WTC11 (cell line): ENCODE data around the gene TBC1D20. TPM values are rescaled to one million over a fixed set of nuclear protein-coding genes. Genes with fewer than 3 reads are reported as not detected.
A peak's percentile ranks its signal among the peaks of the same experiment; 100 is the strongest.

Experiments
- ATAC-seq: fragments of 200-7000 bp; cut with Tn5 transposase; 2 replicates; pipeline ENCODE4 v1.10.0; 2021; ENCODE audit warnings: mild to moderate bottlenecking, moderate library complexity
- CTCF ChIA-PET: fragments of 300-600 bp; sonication (Branson Sonifier 250); formaldehyde crosslinking; loops from one replicate; lab custom pipeline; 2021; ENCODE audit warnings: antibody characterized with exemption; lab: Charles Lee
- POLR2A ChIA-PET: fragments of 350-600 bp; sonication (Branson Sonifier 250); formaldehyde crosslinking; loops from one replicate; lab custom pipeline; 2021; ENCODE audit warnings: antibody characterized with exemption; lab: Charles Lee
- DNase-seq: peaks from one replicate; pipeline ENCODE4 v3.0.0; 2021; ENCODE audit warnings: low spot score
- H3K27ac Mint-ChIP-seq: 2 replicates; pipeline ENCODE4 v1.8.0; 2021; ENCODE audit warnings: mixed read lengths
- H3K27me3 Mint-ChIP-seq: 2 replicates; pipeline ENCODE4 v1.8.0; 2021; ENCODE audit warnings: low read depth, mild to moderate bottlenecking, moderate library complexity, mixed read lengths
- H3K36me3 Mint-ChIP-seq: 2 replicates; pipeline ENCODE4 v1.8.0; 2021; ENCODE audit warnings: mixed read lengths
- H3K4me1 Mint-ChIP-seq: 2 replicates; pipeline ENCODE4 v1.8.0; 2022; ENCODE audit warnings: mixed read lengths
- H3K4me3 Mint-ChIP-seq: 2 replicates; pipeline ENCODE4 v1.8.0; 2021; ENCODE audit warnings: mild to moderate bottlenecking, moderate library complexity, mixed read lengths
- H3K9me3 Mint-ChIP-seq: 2 replicates; pipeline ENCODE4 v1.8.0; 2021; ENCODE audit warnings: mixed read lengths
- ATF1 ChIP-seq: sonication (generic); formaldehyde crosslinking; IDR thresholded peaks from 2 replicates; pipeline ENCODE4 v1.8.1; 2023; ENCODE audit warnings: mild to moderate bottlenecking, moderate library complexity, missing genetic modification reagents
- FOXJ3 ChIP-seq: sonication (generic); formaldehyde crosslinking; IDR thresholded peaks from 2 replicates; pipeline ENCODE4 v1.9.0; 2021; ENCODE audit warnings: missing genetic modification reagents, mild to moderate bottlenecking, borderline replicate concordance
- GABPB1 ChIP-seq: sonication (generic); formaldehyde crosslinking; IDR thresholded peaks from 2 replicates; pipeline ENCODE4 v1.8.1; 2023; ENCODE audit warnings: mild to moderate bottlenecking, missing genetic modification reagents
- GTF2I ChIP-seq: fragments of 250-450 bp; sonication (Bioruptor Pico); conservative IDR thresholded peaks from 2 replicates; pipeline ENCODE4 v1.4.0; 2021; ENCODE audit warnings: mild to moderate bottlenecking
- IRF2 ChIP-seq: sonication (generic); formaldehyde crosslinking; IDR thresholded peaks from 2 replicates; pipeline ENCODE4 v1.8.0; 2022; ENCODE audit warnings: low read depth, missing genetic modification reagents, borderline replicate concordance
- MYBL2 ChIP-seq: sonication (generic); formaldehyde crosslinking; IDR thresholded peaks from 2 replicates; pipeline ENCODE4 v1.8.1; 2023; ENCODE audit warnings: mild to moderate bottlenecking, moderate library complexity, missing genetic modification reagents
- PRRX2 ChIP-seq: fragments of 250-450 bp; sonication (Bioruptor Pico); IDR thresholded peaks from 2 replicates; pipeline ENCODE4 v1.8.0; 2021; ENCODE audit warnings: mild to moderate bottlenecking
- TCF7 ChIP-seq: sonication (generic); formaldehyde crosslinking; IDR thresholded peaks from 2 replicates; pipeline ENCODE4 v1.8.0; 2022; ENCODE audit warnings: mild to moderate bottlenecking, low read depth, missing genetic modification reagents, moderate library complexity
- TEAD4 ChIP-seq: sonication (generic); formaldehyde crosslinking; IDR thresholded peaks from 2 replicates; pipeline ENCODE4 v1.8.0; 2022; ENCODE audit warnings: mild to moderate bottlenecking, missing genetic modification reagents
- ZNF121 ChIP-seq: sonication (generic); formaldehyde crosslinking; IDR thresholded peaks from 2 replicates; pipeline ENCODE4 v1.8.0; 2023; ENCODE audit warnings: missing genetic modification reagents
- ZNF138 ChIP-seq: sonication (generic); formaldehyde crosslinking; conservative IDR thresholded peaks from 2 replicates; pipeline ENCODE4 v1.8.1; 2022; ENCODE audit warnings: mild to moderate bottlenecking, moderate library complexity, missing genetic modification reagents
- ZNF317 ChIP-seq: sonication (generic); formaldehyde crosslinking; IDR thresholded peaks from 2 replicates; pipeline ENCODE4 v1.8.1; 2023; ENCODE audit warnings: low read depth, mild to moderate bottlenecking, moderate library complexity, missing genetic modification reagents, borderline replicate concordance
- total RNA-seq: library from RNA; stranded (reverse); gene quantifications from 3 replicates; pipeline ENCODE4 v1.2.3, GENCODE V29; 2021
- TF ChIP-seq, protein P1 (sequence below): fragments of 250-450 bp; sonication (Bioruptor Pico); IDR thresholded peaks from 2 replicates; pipeline ENCODE4 v1.9.0; 2021; ENCODE audit warnings: mild to moderate bottlenecking, borderline replicate concordance
- TF ChIP-seq, protein P2 (sequence below): sonication (generic); formaldehyde crosslinking; IDR thresholded peaks from 2 replicates; pipeline ENCODE4 v1.8.1; 2023; ENCODE audit warnings: mild to moderate bottlenecking, missing genetic modification reagents
- TF ChIP-seq, protein P3 (sequence below): sonication (generic); formaldehyde crosslinking; conservative IDR thresholded peaks from 2 replicates; pipeline ENCODE4 v1.8.1; 2022; ENCODE audit warnings: mild to moderate bottlenecking, missing genetic modification reagents
- TF ChIP-seq, protein P4 (sequence below): sonication (generic); formaldehyde crosslinking; IDR thresholded peaks from 2 replicates; pipeline ENCODE4 v1.8.1; 2023; ENCODE audit warnings: mild to moderate bottlenecking, moderate library complexity, missing genetic modification reagents
- TF ChIP-seq, protein P5 (sequence below): fragments of 250-450 bp; sonication (Bioruptor Pico); IDR thresholded peaks from 2 replicates; pipeline ENCODE4 v1.9.0; 2021; ENCODE audit warnings: moderate library complexity, mild to moderate bottlenecking, inconsistent platforms, borderline replicate concordance
- TF ChIP-seq, protein P6 (sequence below): sonication (generic); formaldehyde crosslinking; IDR thresholded peaks from 2 replicates; pipeline ENCODE4 v1.8.1; 2022; ENCODE audit warnings: mild to moderate bottlenecking, missing genetic modification reagents, moderate library complexity, borderline replicate concordance
- TF ChIP-seq, protein P7 (sequence below): sonication (generic); formaldehyde crosslinking; IDR thresholded peaks from 2 replicates; pipeline ENCODE4 v1.8.1; 2023; ENCODE audit warnings: mild to moderate bottlenecking, missing genetic modification reagents, borderline replicate concordance

Gene TBC1D20
- total RNA-seq, 1 experiment from 2014 or later = 14.6 TPM

DNA sequence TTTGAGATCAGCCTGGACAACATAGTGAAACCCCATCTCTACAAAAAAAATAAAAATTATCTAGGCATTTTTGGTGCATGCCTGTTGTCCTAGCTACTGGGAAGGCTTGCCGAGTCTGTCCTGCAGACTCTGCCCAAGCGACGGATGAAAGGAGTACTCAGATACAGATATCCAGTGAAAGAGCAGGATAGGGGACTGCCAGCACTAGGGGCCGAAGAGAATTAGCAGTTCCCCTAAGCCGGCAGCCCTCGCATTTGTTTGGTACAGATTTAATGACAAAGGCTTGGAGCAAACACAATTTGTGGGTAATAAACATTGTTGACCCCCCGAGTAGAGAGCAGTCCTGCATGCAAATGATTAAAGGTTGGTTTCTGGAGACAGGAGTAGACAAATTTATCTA lies 5.4 kb upstream of the TBC1D20 start (continued):
- TF ChIP-seq, protein P1, sequence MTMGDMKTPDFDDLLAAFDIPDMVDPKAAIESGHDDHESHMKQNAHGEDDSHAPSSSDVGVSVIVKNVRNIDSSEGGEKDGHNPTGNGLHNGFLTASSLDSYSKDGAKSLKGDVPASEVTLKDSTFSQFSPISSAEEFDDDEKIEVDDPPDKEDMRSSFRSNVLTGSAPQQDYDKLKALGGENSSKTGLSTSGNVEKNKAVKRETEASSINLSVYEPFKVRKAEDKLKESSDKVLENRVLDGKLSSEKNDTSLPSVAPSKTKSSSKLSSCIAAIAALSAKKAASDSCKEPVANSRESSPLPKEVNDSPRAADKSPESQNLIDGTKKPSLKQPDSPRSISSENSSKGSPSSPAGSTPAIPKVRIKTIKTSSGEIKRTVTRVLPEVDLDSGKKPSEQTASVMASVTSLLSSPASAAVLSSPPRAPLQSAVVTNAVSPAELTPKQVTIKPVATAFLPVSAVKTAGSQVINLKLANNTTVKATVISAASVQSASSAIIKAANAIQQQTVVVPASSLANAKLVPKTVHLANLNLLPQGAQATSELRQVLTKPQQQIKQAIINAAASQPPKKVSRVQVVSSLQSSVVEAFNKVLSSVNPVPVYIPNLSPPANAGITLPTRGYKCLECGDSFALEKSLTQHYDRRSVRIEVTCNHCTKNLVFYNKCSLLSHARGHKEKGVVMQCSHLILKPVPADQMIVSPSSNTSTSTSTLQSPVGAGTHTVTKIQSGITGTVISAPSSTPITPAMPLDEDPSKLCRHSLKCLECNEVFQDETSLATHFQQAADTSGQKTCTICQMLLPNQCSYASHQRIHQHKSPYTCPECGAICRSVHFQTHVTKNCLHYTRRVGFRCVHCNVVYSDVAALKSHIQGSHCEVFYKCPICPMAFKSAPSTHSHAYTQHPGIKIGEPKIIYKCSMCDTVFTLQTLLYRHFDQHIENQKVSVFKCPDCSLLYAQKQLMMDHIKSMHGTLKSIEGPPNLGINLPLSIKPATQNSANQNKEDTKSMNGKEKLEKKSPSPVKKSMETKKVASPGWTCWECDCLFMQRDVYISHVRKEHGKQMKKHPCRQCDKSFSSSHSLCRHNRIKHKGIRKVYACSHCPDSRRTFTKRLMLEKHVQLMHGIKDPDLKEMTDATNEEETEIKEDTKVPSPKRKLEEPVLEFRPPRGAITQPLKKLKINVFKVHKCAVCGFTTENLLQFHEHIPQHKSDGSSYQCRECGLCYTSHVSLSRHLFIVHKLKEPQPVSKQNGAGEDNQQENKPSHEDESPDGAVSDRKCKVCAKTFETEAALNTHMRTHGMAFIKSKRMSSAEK (CRISPR knock-in tag) = no peak
- TF ChIP-seq, protein P2, sequence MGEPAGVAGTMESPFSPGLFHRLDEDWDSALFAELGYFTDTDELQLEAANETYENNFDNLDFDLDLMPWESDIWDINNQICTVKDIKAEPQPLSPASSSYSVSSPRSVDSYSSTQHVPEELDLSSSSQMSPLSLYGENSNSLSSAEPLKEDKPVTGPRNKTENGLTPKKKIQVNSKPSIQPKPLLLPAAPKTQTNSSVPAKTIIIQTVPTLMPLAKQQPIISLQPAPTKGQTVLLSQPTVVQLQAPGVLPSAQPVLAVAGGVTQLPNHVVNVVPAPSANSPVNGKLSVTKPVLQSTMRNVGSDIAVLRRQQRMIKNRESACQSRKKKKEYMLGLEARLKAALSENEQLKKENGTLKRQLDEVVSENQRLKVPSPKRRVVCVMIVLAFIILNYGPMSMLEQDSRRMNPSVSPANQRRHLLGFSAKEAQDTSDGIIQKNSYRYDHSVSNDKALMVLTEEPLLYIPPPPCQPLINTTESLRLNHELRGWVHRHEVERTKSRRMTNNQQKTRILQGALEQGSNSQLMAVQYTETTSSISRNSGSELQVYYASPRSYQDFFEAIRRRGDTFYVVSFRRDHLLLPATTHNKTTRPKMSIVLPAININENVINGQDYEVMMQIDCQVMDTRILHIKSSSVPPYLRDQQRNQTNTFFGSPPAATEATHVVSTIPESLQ (CRISPR knock-in tag) = no peak
- TF ChIP-seq ZNF138 (no peak), TCF7 (CRISPR knock-in tag) (no peak), PRRX2 (no peak), ZNF121 (CRISPR knock-in tag) (no peak)
- TF ChIP-seq, protein P3, sequence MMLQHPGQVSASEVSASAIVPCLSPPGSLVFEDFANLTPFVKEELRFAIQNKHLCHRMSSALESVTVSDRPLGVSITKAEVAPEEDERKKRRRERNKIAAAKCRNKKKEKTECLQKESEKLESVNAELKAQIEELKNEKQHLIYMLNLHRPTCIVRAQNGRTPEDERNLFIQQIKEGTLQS (CRISPR knock-in tag) = no peak

DNA sequence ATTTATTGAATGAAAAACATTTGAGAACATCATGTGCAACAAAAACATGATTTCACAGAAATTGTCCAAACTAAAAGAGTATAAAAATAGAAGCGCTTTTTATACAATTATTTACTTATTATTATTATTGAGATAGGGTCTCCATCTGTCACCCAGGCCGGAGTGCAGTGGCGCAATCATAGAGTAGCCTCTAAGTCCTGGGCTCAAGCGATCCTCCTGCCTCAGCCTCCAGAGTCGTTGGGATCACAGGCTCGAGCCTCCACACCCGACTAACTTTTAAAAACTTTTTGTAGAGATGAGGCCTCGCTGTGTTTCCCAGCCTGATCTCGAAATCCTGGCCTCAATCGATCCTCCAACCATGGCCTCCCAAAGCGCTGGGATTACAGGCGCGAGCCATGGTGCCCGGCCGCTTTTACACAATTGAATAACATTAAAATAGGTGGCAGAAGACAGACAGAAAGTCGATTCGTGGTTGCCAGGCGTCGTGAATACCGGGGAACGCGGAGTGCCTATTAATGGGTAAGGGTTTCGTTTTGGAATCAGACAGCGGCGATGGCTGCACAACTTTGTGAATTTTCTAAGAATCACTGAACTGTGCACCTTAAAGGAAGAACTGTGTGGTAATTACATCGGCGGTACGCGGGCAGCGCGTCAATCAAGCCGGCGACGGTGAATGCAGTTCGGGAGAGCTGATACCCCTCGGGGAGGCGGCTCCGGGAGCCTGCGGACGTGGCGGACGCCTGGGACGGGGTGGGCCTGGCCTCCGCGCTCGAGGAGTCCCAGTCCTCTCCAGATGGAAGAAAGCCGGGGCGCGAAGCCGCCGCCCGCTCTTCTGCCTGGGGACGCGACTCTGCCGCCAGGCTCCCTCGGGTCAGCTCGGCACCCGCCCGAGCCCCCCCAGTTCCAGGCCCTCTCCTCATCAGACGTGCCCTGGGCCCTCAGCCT lies 807 bp downstream of the TBC1D20 start:
- DNase-seq (peak; percentile 58), ATAC-seq (peak; percentile 59)
- Mint-ChIP-seq H3K36me3 (no peaks in the 10 kb centered on the region), H3K27ac (no peak overlapping the region; the same call in 1 of the 2 replicates), H3K27me3 (peaks cover 34% of the 10 kb centered on the region), H3K4me3 (peak overlapping the region; percentile 95), H3K9me3 (peaks cover 5% of the 10 kb centered on the region), H3K4me1 (peaks cover 19% of the 10 kb centered on the region)
- ChIA-PET CTCF (interaction anchor here (0.9 to 1.8 kb wide), 5 partner anchors 30 to 184 kb away, joined by 3 to 11 read pairs (median 5); partner anchors contain the start of genes NRSN2 and TRIB3), POLR2A (interaction anchor here (0.6 to 1.0 kb wide), 4 partner anchors 14 to 208 kb away, joined by 4 to 6 read pairs (median 5); no protein-coding TSS in a partner anchor)
- TF ChIP-seq, protein P4, sequence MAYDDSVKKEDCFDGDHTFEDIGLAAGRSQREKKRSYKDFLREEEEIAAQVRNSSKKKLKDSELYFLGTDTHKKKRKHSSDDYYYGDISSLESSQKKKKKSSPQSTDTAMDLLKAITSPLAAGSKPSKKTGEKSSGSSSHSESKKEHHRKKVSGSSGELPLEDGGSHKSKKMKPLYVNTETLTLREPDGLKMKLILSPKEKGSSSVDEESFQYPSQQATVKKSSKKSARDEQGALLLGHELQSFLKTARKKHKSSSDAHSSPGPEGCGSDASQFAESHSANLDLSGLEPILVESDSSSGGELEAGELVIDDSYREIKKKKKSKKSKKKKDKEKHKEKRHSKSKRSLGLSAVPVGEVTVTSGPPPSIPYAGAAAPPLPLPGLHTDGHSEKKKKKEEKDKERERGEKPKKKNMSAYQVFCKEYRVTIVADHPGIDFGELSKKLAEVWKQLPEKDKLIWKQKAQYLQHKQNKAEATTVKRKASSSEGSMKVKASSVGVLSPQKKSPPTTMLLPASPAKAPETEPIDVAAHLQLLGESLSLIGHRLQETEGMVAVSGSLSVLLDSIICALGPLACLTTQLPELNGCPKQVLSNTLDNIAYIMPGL (CRISPR knock-in tag) = 0 out of 2 replicates have a peak, but pooled peaks have one; percentile 17
- TF ChIP-seq, protein P5, sequence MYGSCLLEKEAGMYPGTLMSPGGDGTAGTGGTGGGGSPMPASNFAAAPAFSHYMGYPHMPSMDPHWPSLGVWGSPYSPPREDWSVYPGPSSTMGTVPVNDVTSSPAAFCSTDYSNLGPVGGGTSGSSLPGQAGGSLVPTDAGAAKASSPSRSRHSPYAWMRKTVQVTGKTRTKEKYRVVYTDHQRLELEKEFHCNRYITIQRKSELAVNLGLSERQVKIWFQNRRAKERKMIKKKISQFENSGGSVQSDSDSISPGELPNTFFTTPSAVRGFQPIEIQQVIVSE (CRISPR knock-in tag) = no peak
- TF ChIP-seq ZNF317 (no peak), FOXJ3 (CRISPR knock-in tag) (no peak), ATF1 (CRISPR knock-in tag) (no peak), MYBL2 (no peak), PRRX2 (no peak), TCF7 (CRISPR knock-in tag) (no peak), IRF2 (no peak), GTF2I (CRISPR knock-in tag) (0 out of 2 replicates have a peak, but pooled peaks have one; percentile 40), TEAD4 (CRISPR knock-in tag) (no peak), GABPB1 (CRISPR knock-in tag) (no peak)
- TF ChIP-seq, protein P6, sequence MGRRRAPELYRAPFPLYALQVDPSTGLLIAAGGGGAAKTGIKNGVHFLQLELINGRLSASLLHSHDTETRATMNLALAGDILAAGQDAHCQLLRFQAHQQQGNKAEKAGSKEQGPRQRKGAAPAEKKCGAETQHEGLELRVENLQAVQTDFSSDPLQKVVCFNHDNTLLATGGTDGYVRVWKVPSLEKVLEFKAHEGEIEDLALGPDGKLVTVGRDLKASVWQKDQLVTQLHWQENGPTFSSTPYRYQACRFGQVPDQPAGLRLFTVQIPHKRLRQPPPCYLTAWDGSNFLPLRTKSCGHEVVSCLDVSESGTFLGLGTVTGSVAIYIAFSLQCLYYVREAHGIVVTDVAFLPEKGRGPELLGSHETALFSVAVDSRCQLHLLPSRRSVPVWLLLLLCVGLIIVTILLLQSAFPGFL (CRISPR knock-in tag) = no peak
- TF ChIP-seq, protein P7, sequence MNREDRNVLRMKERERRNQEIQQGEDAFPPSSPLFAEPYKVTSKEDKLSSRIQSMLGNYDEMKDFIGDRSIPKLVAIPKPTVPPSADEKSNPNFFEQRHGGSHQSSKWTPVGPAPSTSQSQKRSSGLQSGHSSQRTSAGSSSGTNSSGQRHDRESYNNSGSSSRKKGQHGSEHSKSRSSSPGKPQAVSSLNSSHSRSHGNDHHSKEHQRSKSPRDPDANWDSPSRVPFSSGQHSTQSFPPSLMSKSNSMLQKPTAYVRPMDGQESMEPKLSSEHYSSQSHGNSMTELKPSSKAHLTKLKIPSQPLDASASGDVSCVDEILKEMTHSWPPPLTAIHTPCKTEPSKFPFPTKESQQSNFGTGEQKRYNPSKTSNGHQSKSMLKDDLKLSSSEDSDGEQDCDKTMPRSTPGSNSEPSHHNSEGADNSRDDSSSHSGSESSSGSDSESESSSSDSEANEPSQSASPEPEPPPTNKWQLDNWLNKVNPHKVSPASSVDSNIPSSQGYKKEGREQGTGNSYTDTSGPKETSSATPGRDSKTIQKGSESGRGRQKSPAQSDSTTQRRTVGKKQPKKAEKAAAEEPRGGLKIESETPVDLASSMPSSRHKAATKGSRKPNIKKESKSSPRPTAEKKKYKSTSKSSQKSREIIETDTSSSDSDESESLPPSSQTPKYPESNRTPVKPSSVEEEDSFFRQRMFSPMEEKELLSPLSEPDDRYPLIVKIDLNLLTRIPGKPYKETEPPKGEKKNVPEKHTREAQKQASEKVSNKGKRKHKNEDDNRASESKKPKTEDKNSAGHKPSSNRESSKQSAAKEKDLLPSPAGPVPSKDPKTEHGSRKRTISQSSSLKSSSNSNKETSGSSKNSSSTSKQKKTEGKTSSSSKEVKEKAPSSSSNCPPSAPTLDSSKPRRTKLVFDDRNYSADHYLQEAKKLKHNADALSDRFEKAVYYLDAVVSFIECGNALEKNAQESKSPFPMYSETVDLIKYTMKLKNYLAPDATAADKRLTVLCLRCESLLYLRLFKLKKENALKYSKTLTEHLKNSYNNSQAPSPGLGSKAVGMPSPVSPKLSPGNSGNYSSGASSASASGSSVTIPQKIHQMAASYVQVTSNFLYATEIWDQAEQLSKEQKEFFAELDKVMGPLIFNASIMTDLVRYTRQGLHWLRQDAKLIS = no peak
